ENCODE data around the gene NACC2. TPM values are rescaled to one million over a fixed set of nuclear protein-coding genes. Genes with fewer than 3 reads are reported as not detected.
"Not testable (repeated sequence)": the region's sequence is repeated elsewhere in the genome, so short reads cannot be mapped to it uniquely, and the experiment has no call there.

The NACC2 gene
- total and polyA plus RNA-seq, 2 of the 8 experiments (the other 6 are each of a cell fraction or from before 2014, with no cell fraction given), result 8.3 to 14.0 TPM

DNA sequence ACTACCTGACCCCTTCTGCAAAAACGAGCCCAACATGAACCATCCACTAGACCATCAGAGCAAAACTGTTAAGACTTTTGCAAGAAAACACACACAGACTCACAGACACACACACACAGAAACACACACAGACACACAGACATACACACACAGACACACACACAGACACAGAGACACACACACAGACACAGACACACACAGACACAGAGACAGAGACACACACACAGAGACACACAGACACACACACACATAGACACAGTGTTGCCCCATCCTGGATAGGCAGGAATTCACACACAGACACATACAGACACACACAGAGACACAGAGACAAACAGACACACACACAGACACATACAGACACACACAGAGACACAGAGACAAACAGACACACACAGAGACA lies 52.5 kb downstream of the NACC2 start:
- Histone ChIP-seq H3K56ac (replicated peaks; ENCODE audit: insufficient read length, low read depth, low read length) (no peak overlapping the region), H2BK12ac (ENCODE audit: low read depth, low read length) (no peak overlapping the region), H2AK5ac (ENCODE audit: low read depth, low read length) (no peak overlapping the region), H2BK15ac (ENCODE audit: low read length) (peak overlapping the region; percentile 89; the same call in 1 of the 2 replicates), H3K4me3 (ENCODE audit: extremely low read depth in 1 of 4, insufficient read depth in 2 of 4, low read depth in 3 of 4, low read length in 4 of 4) (no peak overlapping the region), H4K5ac (ENCODE audit: insufficient read length, low read depth, low read length) (no peak overlapping the region), H3K79me2 (ENCODE audit: control insufficient read depth in 1 of 2, insufficient read depth in 2 of 2, low read length in 2 of 2) (peaks cover 0 to 4% of the 10 kb centered on the region in 2 experiments; a peak in 2 of 4 replicates), H2BK5ac (ENCODE audit: low read depth, low read length) (no peak overlapping the region), H3K23ac (ENCODE audit: insufficient read length) (no peak overlapping the region), H3K79me1 (ENCODE audit: low read depth, low read length) (peaks cover 4% of the 10 kb centered on the region; the same call in 1 of the 2 replicates), H3K23me2 (ENCODE audit: low read depth, low read length) (peaks cover 2% of the 10 kb centered on the region; the same call in 1 of the 2 replicates), H2BK20ac (ENCODE audit: low read length) (no peak overlapping the region), H3K4me2 (ENCODE audit: insufficient read depth in 1 of 2, low read depth in 2 of 2, low read length in 2 of 2) (no peak overlapping the region), H3K27ac (ENCODE audit: low read depth, low read length) (no peak overlapping the region), H2AFZ (ENCODE audit: low read length) (no peak overlapping the region), H3K9ac (replicated peaks in 1 of 4; ENCODE audit: extremely low read depth in 1 of 4, low read depth in 3 of 4, low read length in 3 of 4) (no peak overlapping the region), H2BK120ac (replicated peaks; ENCODE audit: low read depth, low read length) (no peak overlapping the region), H3K4me1 (replicated peaks in 1 of 4; ENCODE audit: control insufficient read depth in 3 of 4, insufficient read depth in 4 of 4, low read length in 3 of 4) (peaks cover 0 to under 1% (median 0%) of the 10 kb centered on the region in 4 experiments; a peak in 2 of 7 replicates), H3K36me3 (ENCODE audit: control insufficient read depth in 2 of 4, insufficient read depth in 4 of 4, low read length in 3 of 4) (peaks cover 0 to 2% (median 0%) of the 10 kb centered on the region in 4 experiments; a peak in 2 of 8 replicates), H3K4ac (replicated peaks; ENCODE audit: insufficient read length, low read depth, low read length) (no peak overlapping the region), H3K14ac (ENCODE audit: insufficient read length) (no peak overlapping the region), H3K27me3 (replicated peaks in 1 of 4; ENCODE audit: control insufficient read depth in 3 of 4, extremely low read depth in 1 of 4, insufficient read depth in 3 of 4, low read length in 3 of 4) (no peaks in the 10 kb centered on the region), H4K91ac (replicated peaks; ENCODE audit: insufficient read length, low read length) (no peak overlapping the region), H4K20me1 (replicated peaks in 1 of 2; ENCODE audit: control insufficient read depth in 1 of 2, insufficient read depth in 2 of 2, low read length in 2 of 2) (peaks cover 0 to 10% of the 10 kb centered on the region in 2 experiments), H3K9me3 (ENCODE audit: insufficient read depth in 2 of 2, low read depth in 1 of 2, low read length in 1 of 2) (no peaks in the 10 kb centered on the region), H3K18ac (ENCODE audit: extremely low read depth, low read length) (no peak overlapping the region), H4K8ac (ENCODE audit: extremely low read depth, insufficient read depth, low read length) (no peak overlapping the region)
- CTCF ChIA-PET (ENCODE audit: partially characterized antibody), result no interaction called here
- POLR2A ChIA-PET (ENCODE audit: partially characterized antibody), result interaction anchor here (1.0 kb wide), 1 partner anchor 50 kb away, joined by 4 read pairs; no protein-coding TSS in a partner anchor
- FAIRE-seq (no peak), DNase-seq (ENCODE audit: low read depth in 1 of 2, low spot score in 2 of 2) (no peak)
- WGBS, 2 experiments (ENCODE audit: extremely low coverage in 1 of 2, insufficient coverage in 1 of 2, insufficient read length in 1 of 2, insufficient replicate concordance in 2 of 2, low coverage in 1 of 2, low lambda C conversion rate in 2 of 2, missing lambda C conversion rate in 1 of 2), result 86% methylated on average over 1 of the region's 1 CpG; no CpG with 5 or more reads in 1 of the 2 experiments
- no peak for TF ChIP-seq MAFK (IDR thresholded peaks at IDR 0.05; ENCODE audit: low read depth, low read length)

DNA sequence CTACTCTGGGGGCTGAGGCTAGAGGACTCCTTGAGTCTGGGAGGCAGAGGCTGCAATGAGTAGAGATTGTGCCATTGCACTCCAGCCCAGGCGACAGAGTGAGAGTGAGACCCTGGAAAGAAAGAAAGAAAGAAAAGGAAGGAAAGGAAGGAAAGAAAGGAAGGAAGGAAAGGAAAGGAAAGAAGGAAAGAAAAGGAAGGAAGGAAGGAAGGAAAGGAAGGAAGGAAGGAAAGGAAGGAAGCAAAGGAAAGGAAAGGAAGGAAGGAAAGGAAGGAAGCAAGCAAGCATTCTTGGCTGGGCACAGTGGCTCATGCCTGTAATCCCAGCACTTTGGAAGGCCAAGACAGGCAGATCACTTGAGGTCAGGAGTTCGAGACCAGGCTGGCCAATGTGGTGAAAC lies 54.2 kb downstream of the NACC2 start:
- H4K91ac ChIP-seq (replicated peaks; ENCODE audit: insufficient read length, low read length); H3K23ac ChIP-seq (ENCODE audit: insufficient read length); H2BK5ac ChIP-seq (ENCODE audit: low read depth, low read length); H3K27me3 ChIP-seq (replicated peaks in 1 of 4; ENCODE audit: control insufficient read depth in 3 of 4, extremely low read depth in 1 of 4, insufficient read depth in 3 of 4, low read length in 3 of 4); H3K4me3 ChIP-seq (ENCODE audit: extremely low read depth in 1 of 4, insufficient read depth in 2 of 4, low read depth in 3 of 4, low read length in 4 of 4); H2BK20ac ChIP-seq (ENCODE audit: low read length); H4K5ac ChIP-seq (ENCODE audit: insufficient read length, low read depth, low read length); H3K9ac ChIP-seq (replicated peaks in 1 of 4; ENCODE audit: extremely low read depth in 1 of 4, low read depth in 3 of 4, low read length in 3 of 4); FAIRE-seq; H3K18ac ChIP-seq (ENCODE audit: extremely low read depth, low read length); H2BK120ac ChIP-seq (replicated peaks; ENCODE audit: low read depth, low read length); H3K79me2 ChIP-seq (ENCODE audit: control insufficient read depth in 1 of 2, insufficient read depth in 2 of 2, low read length in 2 of 2); H4K8ac ChIP-seq (ENCODE audit: extremely low read depth, insufficient read depth, low read length); CTCF ChIA-PET (ENCODE audit: partially characterized antibody); H3K56ac ChIP-seq (replicated peaks; ENCODE audit: insufficient read length, low read depth, low read length); H3K9me3 ChIP-seq (ENCODE audit: insufficient read depth in 2 of 2, low read depth in 1 of 2, low read length in 1 of 2); H2AK5ac ChIP-seq (ENCODE audit: low read depth, low read length); POLR2A ChIA-PET (ENCODE audit: partially characterized antibody); H3K23me2 ChIP-seq (ENCODE audit: low read depth, low read length); H4K20me1 ChIP-seq (replicated peaks in 1 of 2; ENCODE audit: control insufficient read depth in 1 of 2, insufficient read depth in 2 of 2, low read length in 2 of 2); DNase-seq (ENCODE audit: low read depth in 1 of 2, low spot score in 2 of 2); H3K4ac ChIP-seq (replicated peaks; ENCODE audit: insufficient read length, low read depth, low read length); H2AFZ ChIP-seq (ENCODE audit: low read length); H3K14ac ChIP-seq (ENCODE audit: insufficient read length); H3K79me1 ChIP-seq (ENCODE audit: low read depth, low read length); H3K27ac ChIP-seq (ENCODE audit: low read depth, low read length); H3K36me3 ChIP-seq (ENCODE audit: control insufficient read depth in 2 of 4, insufficient read depth in 4 of 4, low read length in 3 of 4); H2BK12ac ChIP-seq (ENCODE audit: low read depth, low read length); H3K4me2 ChIP-seq (ENCODE audit: insufficient read depth in 1 of 2, low read depth in 2 of 2, low read length in 2 of 2); H2BK15ac ChIP-seq (ENCODE audit: low read length); H3K4me1 ChIP-seq (replicated peaks in 1 of 4; ENCODE audit: control insufficient read depth in 3 of 4, insufficient read depth in 4 of 4, low read length in 3 of 4): not testable (repeated sequence)
- WGBS, 2 experiments (ENCODE audit: extremely low coverage in 1 of 2, insufficient coverage in 1 of 2, insufficient read length in 1 of 2, insufficient replicate concordance in 2 of 2, low coverage in 1 of 2, low lambda C conversion rate in 2 of 2, missing lambda C conversion rate in 1 of 2), result 92% methylated on average over 2 of the region's 2 CpGs; no CpG with 5 or more reads in 1 of the 2 experiments
